GM12892 (cell line): ENCODE data around the gene KCNK1.
"Not testable (repeated sequence)": the region's sequence is repeated elsewhere in the genome, so short reads cannot be mapped to it uniquely, and the experiment has no call there.

ENCODE experiments used
- DNase-seq: peaks from one replicate; pipeline ENCODE4 v3.0.0; 2011; ENCODE audit not compliant: insufficient read length
- FAIRE-seq: peaks from 2 replicates; lab custom pipeline; 2011; peaks lifted over from hg19 to GRCh38; lab: Jason Lieb, UNC
- POLR2A ChIP-seq: IDR thresholded peaks from 2 replicates; pipeline ENCODE4 v1.6.1; 2011; ENCODE audit warnings: low read depth, low read length, control low read depth
- POLR2AphosphoS5 ChIP-seq: IDR thresholded peaks from 2 replicates; pipeline ENCODE4 v1.6.1; 2011; ENCODE audit warnings: low read depth, low read length, control low read depth
- TAF1 ChIP-seq: IDR thresholded peaks from 2 replicates; pipeline ENCODE4 v1.6.1; 2011; ENCODE audit warnings: low read depth, mild to moderate bottlenecking, control low read depth, low read length, borderline replicate concordance

Gene KCNK1

GRCh38 chr1:233675446-233675845 is 61.5 kb downstream of the KCNK1 start:
- no peak for DNase-seq
- no peak for FAIRE-seq
- TF ChIP-seq TAF1 = no peak

- peak; percentile 14 for FAIRE-seq
- no peak for DNase-seq
- TF ChIP-seq POLR2A (no peak), POLR2AphosphoS5 (0 out of 2 replicates have a peak, but pooled peaks have one; percentile 32)
Measured at GRCh38 chr1:233675893-233676292, 62.0 kb downstream of the KCNK1 start.

GRCh38 chr1:233677690-233678354 is 63.9 kb downstream of the KCNK1 start:
- no peak for TF ChIP-seq POLR2A
- TF ChIP-seq TAF1 = no peak
- TF ChIP-seq POLR2AphosphoS5 = no peak
- DNase-seq (no peak), FAIRE-seq (no peak)

- no peak for DNase-seq
- no peak for FAIRE-seq
Measured at GRCh38 chr1:233679030-233679429, 65.1 kb downstream of the KCNK1 start.

GRCh38 chr1:233679591-233680373 is 65.9 kb downstream of the KCNK1 start:
- FAIRE-seq = no peak

More at GRCh38 chr1:233679030-233679429, 65.1 kb downstream of the KCNK1 start:
- no peak for TF ChIP-seq TAF1
- TF ChIP-seq POLR2AphosphoS5 = no peak
- TF ChIP-seq POLR2A = no peak

GRCh38 chr1:233681285-233681684 is 67.4 kb downstream of the KCNK1 start:
- DNase-seq (no peak), FAIRE-seq (no peak)
- TF ChIP-seq TAF1 (no peak), POLR2AphosphoS5 (no peak), POLR2A (no peak)

More at GRCh38 chr1:233679591-233680373, 65.9 kb downstream of the KCNK1 start:
- TF ChIP-seq TAF1 (no peak), POLR2A (no peak), POLR2AphosphoS5 (no peak)
- no peak for DNase-seq

GRCh38 chr1:233686653-233687052 is 72.7 kb downstream of the KCNK1 start:
- FAIRE-seq, DNase-seq: not testable (repeated sequence)

- no peak for FAIRE-seq
- no peak for DNase-seq
- TF ChIP-seq POLR2A = no peak
- no peak for TF ChIP-seq TAF1
- TF ChIP-seq POLR2AphosphoS5 = no peak
Measured at GRCh38 chr1:233689017-233689747, 75.3 kb downstream of the KCNK1 start.

- DNase-seq (no peak), FAIRE-seq (no peak)
- TF ChIP-seq POLR2A (no peak), TAF1 (no peak), POLR2AphosphoS5 (no peak)
Measured at GRCh38 chr1:233689748-233690254, 75.9 kb downstream of the KCNK1 start.

- DNase-seq (no peak), FAIRE-seq (no peak)
- TF ChIP-seq POLR2A (no peak), TAF1 (no peak), POLR2AphosphoS5 (no peak)
Measured at GRCh38 chr1:233695901-233696300, 82.0 kb downstream of the KCNK1 start.

GRCh38 chr1:233700338-233700737 is 86.4 kb downstream of the KCNK1 start:
- TF ChIP-seq POLR2AphosphoS5 (no peak), TAF1 (no peak), POLR2A (no peak)
- no peak for FAIRE-seq
- no peak for DNase-seq
